GM18873 (cell line): ENCODE measurements around the gene SMIM9.
"Not testable (repeated sequence)": the region's sequence is repeated elsewhere in the genome, so short reads cannot be mapped to it uniquely, and the experiment has no call there.

ENCODE experiments used
- ATAC-seq: cut with Tn5 transposase; IDR thresholded peaks from one replicate; pipeline ENCODE4 v1.9.1; 2021; ENCODE audit warnings: mild to moderate bottlenecking, moderate library complexity, moderate number of reproducible peaks; ENCODE audit not compliant: unreplicated experiment, low FRiP score

Gene SMIM9

DNA sequence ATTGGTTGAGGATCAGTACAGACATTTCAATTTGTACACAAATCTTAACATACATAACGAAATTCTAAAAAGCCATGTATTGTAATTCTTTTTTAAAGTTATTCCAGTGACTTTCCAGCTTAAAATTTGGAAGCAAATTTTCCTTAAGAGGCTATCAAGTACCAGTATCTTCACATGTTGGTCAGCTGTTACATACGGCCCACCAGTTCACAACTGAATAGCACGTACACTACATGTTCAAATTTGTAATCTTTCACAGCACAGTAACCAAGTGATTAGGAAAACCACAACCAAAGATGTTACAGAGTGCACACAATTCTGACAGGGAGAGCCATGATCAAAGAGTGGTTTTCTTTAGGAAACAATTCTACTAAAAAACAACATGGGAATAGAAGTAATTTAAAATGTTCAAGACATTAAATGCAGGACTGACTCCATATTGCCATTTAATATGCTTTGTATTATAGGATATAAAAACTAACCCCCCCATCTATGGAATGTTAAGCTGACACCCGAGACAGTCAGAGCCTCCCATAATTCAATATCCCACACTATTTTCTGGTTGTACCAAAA is 18.1 kb downstream of the SMIM9 start:
- not testable (repeated sequence) for ATAC-seq

DNA sequence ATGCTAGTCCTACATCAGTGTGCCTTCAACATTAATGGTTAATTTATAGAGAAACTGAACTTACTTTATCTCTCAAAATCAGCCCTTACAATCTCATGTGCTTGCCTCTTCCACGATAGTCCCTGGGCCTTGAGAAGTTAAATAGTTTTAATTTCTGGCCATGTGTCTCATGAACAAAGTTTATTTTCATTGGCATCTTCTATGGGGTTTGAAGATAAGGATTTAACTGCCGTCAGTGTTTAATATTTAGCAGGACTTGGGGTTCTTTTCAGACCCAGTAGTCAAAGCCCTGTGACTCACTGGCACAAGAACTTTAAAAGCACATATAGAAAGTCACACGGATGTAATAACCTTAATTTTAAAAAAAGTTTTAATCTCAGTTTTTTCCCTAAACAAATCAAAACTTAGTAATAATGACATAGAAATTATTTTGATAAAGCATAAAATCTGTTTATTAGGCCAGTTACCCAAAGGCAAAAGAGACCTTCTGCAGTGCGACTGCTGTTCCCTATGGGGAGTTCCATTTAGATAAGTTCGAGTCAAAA is 19.1 kb downstream of the SMIM9 start:
- ATAC-seq = no peak

DNA sequence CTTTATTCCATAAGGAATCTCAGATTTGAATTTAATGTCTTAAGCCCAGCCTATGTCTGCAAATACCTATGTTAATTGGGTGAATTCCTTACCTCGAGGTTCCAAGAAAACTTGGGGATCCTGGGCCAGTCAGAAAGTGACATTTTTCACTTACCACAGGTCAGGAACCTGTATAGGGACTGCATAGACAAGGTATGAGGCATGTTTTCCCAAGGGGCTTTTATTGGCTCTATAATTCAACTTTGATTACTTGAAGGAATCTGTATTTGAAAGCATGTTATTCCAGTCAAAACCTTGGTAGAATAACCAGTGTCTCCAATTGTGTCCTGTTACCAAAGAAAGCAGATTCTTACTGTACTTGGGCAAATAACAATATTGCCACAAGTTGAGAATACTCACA is 20.7 kb downstream of the SMIM9 start:
- ATAC-seq = no peak

DNA sequence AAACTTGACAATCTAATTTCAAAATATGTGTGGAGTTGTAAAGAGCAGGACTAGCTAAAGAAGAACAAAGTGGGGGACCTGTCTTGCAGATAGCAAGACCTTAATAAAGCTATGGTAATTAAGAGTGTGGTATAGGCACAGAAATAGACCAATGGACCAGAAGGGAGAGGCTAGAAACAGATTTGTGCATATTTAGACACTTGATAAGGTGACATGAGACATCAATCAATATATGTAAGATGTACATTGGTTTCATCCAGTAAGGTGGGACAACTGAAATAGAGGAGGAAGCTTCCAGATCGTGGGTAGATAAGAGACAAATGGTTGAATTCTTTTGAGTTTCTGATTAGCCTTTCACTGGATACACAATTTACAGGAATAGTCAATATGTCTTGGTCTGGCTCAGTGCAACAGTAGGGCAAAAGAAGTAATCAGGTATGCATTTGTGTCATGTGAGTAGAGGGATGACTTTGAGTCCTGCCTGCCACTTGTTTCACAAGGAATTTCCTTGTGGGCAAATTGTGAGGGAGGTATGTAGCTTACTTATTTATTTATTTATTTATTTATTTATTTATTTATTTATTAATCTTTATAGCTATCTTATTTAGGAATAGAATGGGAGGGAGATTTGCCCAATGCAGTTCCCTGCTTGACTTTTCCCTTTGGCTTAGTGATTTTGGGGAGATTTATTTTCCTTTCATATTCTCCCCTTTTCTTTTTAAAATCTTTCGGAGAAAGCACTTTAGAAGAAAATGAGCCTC is 21.9 kb downstream of the SMIM9 start:
- no peak for ATAC-seq

DNA sequence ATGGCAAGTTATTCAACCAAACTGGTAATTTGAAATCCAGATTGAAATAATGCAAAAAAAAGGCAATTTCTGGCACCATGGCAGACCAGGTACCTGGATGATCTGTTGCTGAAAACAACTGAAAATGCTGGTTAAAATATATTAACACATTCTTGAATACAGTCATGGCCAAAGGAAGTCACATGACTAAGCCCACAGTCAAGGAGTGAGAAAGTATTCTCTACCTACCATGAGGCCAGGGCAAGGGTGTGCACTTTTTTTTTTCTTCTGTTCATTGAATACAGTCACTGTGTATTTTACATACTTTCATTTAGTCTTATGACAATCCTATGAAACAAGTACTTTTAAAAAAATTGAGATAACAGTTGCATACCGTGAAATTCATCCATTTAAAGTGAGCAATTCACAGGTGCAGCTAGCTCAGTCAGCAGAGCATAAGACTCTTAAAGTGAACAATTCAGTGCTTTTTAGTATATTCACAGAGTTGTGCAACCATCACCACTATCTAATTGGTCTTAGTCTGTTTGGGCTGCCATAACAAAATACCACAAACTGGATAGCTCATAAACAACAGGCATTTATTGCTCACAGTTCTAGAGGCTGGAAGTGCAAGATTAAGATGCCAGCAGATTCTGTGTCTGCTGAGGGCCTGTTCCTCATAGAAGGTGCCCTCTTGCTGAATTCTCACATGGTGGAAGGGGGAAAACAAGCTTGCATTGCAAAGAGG is 24.4 kb downstream of the SMIM9 start:
- no peak for ATAC-seq

DNA sequence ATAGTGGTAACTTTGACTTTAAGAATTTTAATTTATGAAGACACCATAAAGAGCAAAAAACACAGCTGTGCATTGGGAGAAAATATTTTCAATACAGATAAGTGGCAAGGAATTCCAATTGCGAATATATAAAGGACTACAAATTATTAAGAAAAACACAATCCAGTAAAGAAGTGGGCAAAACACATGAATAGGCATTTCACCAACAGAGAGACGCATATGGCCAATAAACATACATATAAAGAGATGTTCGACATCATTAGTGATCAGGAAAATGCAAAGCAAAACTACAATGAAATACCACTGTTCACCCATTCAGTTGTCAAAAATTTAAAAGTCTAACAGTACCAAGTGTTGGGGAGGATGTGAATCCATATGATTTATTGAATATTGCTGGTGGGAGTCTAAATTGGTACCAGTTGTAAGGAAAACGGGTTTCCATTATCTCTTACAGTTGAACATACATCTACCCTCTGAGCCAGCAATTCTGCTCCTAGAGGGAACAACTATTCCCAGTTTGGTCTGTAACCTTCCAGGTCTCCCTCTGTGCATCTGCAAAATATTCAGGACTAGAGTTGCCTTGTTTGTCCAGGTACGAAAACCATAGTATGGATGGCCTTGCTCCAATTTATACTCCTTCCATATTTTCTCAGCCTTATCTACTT is 27.5 kb downstream of the SMIM9 start:
- ATAC-seq = no peak

DNA sequence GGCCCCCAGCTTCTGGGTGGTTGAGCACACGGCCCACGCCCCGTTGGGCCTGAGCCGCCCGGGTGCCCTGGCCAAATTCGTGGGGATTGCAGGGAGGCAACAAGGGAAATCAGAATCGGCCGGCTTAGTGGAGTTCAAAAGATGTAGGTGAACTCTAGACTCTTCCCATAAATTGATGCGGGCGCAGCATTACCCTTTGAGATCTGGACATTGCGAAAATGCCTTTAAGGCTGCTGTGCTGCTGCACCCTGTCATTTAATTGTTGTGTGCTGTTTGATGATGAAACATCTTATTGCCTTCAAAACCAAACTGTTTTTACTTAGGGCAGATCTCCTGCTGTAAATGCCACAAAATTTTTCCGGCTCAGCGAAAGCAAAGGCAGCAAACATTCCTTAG is 28.8 kb downstream of the SMIM9 start:
- no peak for ATAC-seq

DNA sequence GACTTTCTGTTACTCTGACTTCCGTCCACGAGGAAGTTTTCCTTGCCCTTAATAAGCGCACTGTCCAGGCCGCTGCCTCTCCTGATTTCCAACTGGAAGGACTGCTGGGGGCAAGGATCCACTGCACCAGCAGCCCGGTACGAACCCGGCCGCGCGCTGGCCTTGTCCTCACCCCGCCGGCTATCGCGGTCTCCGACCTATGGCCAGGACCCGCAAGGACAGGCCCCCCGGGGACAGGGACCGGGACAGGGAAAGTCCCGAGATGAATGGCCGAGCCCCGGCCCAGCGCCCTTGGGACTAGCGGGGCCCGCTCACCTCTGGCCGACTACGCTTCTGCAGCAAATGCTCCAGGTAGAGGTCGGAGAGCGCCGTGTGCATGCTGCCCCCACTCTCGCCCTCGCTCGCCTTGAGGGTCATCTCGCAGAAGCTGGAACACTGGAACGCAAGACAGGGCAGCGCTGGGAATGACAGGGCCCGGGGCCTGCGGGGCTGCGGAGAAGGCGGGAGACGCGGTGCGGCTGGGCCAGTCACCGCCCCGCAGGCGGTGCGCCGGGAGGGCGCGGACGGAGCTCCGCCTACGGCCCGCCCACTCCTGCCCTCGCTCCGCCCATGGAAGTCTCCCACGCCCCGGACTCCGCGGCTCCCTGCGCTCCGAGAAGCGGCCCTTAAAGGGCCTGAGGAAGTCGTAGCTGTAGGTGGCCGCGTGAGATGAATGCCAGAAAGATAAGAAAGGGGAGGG is 29.3 kb downstream of the SMIM9 start, which contains the start of gene MPP1:
Gene MPP1 (minus strand): TSS at position 529 of the 739 bp plus-strand sequence. CDS start 112 bp downstream, at position 417.
- ATAC-seq = peak; percentile 71

DNA sequence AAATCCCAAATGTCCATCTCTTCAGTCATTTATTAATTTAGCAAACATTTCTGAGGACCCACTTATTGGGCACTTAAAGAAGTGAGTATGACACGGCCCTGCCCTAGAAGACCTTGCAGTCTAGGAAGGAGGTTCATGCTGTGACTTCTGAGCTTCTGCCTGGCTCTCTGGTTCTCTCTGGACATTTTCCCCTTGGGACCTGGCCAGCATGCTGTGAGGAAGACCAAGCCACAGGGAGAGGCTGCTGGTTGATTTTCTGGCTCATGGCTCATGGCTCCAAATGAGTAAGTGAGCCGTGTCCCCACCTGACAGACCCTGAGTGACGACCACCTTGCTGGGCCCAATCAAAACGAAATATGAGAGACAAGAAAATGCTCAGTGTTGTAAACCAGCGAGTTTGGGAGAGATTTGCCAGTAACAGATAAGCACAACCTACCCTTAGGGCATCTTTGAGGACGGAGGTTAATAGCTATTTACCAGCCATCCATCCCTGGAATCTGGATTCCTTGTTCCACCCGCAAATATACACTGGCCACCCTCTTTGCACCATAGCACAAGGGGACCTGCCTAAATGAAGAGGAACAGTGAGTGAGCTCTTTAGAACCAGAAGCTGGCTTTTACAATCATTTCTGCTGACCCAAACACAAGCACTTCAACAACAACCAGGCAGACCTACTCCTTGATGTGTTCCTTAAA is 30.1 kb downstream of the SMIM9 start:
- no peak for ATAC-seq

DNA sequence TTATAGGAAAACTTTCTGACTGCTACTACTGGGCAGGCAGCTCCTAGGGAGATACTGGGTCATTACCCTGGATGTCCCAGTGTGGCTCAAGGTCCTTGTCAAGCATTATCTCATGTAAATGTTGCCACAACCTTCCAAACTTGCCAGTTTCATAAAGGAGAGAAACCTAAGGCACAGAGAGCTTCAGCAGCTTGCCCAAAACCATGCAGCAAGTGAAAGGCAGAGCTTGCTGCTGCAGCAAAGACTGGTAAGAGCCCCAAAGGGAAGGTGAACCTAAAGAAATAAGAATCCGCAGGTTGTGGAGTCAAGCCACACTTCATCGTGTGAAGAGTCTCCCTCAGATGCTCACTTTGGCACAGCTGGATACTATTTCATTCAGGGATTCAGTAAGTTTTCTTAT is 31.5 kb downstream of the SMIM9 start:
- ATAC-seq = no peak

DNA sequence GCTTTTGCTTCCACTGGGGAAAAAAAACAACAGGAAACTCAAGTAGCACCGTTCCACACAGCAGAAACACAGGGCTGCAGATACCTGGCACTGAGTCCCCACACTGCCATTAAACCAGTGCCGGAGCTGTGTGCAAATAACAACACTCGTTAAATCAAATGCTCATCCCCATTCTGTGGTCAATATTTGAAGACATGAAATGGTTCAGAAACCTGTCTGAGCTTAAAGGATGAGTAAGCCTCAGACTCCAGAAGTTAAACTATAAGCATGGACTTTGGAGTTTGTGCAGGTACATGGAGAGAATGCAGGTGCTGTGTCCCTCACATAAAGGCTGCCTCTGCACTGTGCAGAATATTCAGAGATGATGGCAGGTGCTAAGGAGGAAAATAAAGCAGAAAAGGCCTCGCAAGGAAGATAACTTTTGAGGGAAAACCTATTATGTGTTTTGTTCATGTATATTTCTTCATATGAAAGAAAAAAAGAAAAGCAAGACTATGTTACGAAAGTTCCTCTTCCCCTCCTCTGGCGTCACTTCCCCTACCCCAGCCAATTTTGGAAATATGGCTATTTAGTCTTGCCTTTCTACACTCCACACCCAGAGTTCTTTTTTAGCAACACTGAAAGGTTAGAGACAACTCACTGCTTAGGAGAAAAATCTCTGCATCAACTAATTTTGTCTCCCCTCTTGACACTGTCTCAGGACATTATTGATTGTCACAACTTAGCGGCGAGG is 33.8 kb downstream of the SMIM9 start:
- ATAC-seq = no peak

DNA sequence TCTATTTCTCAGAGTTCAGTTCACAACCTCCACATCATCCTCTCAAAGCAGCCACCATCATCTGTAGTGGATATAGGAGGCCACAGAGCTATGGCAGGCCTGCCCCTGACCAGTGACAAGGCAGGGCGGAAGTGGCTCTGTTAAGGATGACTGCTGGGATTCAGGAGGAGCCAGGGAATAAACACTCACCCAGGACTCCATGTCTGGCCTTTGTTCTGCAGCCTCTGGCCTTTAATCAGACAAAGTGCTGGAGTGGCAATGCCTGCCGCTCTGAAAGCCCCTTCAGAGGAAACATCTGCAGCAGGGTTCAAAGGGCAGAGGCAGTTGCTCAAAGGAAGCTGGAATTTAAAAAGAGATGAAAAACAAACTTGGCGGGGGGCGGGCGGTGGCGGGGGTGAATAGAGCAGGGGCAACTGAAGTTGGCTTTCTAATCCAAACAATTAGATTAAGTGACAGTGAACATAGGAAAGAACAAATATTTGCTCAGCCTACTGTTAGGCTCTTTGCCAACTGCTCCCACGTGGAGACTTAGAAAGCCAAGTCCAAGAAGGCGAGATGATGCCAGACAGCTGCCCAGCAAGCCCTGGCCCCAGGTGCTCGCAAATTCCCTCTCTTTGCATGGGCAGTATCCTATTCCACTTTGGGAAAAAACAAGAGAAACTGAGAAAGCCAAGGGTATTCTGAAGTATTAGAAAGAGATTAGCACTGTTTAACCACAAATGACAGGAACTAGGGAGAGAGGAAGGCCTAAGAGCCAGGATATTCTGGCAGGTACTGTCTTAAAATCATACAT is 34.7 kb downstream of the SMIM9 start:
- no peak for ATAC-seq

DNA sequence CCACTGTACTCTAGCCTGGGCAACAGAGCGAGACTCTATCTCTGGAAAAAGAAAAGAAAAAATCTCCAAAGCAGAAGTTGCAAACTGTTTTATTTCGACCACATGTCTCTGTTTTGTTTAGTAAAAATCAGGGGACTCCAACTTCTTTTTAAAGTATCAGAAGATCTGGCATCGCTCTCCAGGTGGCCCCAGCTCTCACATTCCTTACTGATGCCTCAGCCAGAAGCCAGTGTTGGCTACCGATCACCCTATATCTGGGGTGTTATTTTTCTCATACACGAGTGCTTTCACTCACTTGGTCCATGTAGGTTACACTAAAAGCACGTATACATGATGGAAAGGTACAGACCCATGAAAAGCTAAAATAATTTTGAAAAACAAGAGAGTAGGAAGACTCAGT is 37.5 kb downstream of the SMIM9 start:
- no peak for ATAC-seq

DNA sequence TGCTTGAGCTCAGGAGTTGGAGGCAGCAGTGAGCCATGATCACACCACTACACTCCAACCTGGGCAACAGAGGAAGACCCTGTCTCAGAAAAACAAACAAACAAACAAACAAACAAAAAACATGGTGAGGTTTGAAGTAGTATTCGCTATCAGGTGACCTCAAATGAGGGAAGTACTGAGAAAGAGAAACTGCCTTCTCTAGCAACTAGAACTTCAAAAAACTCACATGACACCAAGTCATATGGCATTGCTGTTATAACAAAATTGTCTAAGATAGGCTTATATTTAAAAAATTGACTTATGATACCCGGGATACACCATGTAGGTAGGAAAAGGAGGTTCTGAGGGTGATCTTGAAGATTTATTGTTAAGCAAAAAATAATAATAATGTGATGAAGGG is 39.4 kb downstream of the SMIM9 start:
- no peak for ATAC-seq

DNA sequence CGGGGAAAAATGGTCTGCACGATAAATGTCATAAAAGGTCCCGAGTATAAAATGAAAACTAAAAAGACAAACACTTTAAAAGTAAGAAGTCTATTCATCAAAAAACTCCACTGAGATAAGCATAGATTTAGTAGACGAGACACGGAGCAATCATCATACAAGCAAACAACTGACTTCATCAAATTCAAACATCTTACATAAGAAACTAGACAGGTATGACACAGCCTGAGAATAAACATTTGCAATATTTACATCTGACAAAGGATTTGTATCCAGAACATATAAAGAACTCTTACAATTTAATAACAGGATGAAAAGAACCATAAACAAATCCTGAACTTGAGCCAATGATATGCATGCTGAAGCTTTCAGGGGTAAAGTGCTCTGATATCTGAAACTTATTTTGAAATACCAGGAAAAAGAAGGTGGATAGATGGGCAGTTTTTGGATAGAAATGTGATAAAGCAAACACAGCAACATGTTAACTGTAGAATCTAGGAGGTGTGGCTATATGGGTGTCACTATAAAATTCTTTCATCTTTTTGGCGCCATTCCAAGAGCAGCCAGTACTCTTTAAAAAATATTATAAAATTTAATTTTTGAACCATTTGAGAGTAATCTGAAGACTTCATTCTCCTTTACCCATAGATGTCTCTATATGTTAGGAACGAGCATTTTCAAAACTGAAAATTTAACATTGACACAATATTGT is 41.2 kb downstream of the SMIM9 start:
- no peak for ATAC-seq

DNA sequence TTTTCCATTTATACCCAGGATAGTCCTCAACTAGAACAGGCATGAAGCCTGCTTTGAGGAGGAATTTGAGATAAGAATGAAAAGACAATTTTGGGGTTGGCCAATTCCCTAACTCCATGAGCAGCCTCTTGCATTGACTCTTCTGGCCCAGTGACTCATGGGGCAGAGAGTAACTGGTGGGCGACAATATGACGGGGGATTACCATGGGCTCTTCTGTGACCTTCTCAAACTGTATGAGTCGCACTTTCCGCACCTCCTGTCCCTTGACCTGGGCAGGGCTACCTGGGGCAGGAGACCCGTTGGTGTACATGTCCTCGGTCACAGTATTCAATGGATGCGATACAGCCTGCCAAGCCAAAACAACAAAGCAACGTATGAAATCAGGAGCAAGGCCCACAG is 42.5 kb downstream of the SMIM9 start:
- no peak for ATAC-seq

DNA sequence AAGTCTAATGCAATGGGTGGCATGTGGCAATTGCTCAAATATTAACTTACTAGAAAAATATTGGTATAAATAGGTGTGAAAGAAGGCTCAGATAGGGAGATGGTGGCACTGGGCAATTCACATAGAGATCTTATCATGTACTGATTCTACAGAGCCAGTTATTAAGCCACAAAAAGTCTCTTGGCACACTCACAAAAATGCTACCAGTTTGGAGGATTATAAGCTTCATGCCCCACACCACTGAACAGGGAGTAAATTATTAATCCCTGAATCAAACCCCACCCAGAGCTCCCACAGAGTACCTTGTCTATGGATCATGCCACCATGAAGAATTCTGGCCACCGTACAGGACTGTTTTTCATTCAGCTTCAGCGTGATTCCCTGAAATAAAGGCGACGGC is 43.0 kb downstream of the SMIM9 start:
- no peak for ATAC-seq

DNA sequence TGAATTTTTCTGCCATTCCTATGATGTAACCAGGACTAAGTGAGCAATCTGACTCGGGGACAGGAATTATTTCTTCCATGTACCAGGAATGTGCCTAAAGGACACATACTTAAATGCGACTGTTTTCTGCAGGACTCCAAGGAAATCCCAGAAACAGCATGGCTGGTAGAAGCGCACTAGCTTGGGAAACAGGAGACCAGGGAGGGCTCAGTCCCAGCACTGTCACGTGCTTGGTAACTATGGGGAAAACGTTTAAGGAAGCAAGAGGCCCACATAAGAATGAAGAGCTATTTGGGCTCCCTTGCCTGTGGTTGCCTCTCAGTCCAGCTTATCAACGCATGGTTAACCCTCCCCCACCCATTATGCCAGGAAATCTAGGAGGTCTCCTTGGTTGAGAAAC is 48.7 kb downstream of the SMIM9 start:
- ATAC-seq = no peak
